Daoy (cell line): ENCODE data around the gene UVRAG. TPM values are rescaled to one million over a fixed set of nuclear protein-coding genes. Genes with fewer than 3 reads are reported as not detected.
"Not testable (repeated sequence)": the region's sequence is repeated elsewhere in the genome, so short reads cannot be mapped to it uniquely, and the experiment has no call there.

Source experiments
- DNase-seq: peaks from one replicate; pipeline ENCODE4 v3.0.0-alpha.2; 2015; ENCODE audit warnings: low read depth
- total RNA-seq: library from RNA; depleted of rRNA; stranded (reverse); fragments of >200 nt; shearing (Covaris generic); gene quantifications from 2 replicates; pipeline ENCODE4 v1.2.3, GENCODE V29; 2014

Gene UVRAG
- total RNA-seq, 1 experiment from 2014 or later, result 9.9 TPM

DNA sequence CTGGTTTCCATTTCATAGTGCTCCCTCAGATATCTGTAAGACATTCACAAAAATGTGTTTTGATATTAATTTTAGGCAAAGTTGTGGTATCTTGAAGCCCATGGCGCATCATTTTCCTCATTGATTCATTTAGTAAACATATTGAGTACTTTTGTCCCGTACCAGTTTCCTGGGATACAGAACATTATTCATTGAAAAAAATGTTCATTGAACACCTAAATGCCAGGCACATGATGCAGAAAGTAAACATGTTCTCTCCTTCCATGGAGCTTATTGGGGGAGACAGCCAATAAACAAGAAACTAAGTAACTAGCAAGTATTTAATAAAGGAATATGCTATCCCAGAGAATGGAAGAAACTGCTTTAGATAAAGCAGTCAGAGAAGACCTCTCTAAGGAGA is 195.0 kb downstream of the UVRAG start:
- no peak for DNase-seq

- DNase-seq, result no peak
These were observed 198.5 kb downstream of the UVRAG start for GRCh38 chr11:76013526-76013925.

DNA sequence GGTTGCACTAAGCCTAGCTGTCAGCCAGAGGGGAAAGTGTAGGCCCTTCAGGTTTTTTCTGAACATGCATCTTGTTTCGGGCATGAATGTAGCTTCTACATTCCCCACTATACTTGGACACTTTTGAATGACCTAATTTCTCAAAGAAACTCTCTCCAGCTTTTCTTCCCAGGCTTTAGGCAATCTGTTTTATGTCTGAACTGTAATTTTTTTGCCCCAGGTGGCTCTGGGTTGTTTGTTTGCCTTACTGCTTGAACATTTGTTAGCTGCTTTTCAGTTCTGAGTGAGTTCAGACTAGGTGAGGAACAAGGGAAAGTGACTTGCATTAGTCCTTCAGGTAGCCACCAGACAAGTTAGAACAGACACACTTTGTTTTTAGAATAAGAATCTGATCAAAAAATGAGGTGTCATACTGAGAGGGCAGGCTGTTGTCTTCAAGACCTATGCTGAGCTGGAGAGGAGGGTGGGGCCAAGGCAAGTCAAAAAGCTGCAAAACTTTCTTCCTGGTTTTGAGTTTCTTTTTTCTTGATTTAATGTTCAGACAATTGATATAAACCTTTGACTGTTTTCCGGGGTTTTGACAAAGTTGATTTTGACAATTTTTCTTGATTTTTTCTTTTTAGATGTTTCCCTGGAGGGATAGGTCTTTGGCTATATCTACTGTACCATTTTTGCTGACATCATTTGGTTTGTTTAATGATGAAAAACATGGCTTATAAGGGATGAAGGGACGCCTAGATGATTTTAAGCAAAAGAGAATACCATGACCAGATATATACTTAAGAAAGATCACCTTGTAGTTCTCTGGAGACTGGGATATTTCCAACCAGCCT is 208.4 kb downstream of the UVRAG start:
- DNase-seq, result no peak

- DNase-seq, result peak; percentile 41
These were observed 210.1 kb downstream of the UVRAG start for GRCh38 chr11:76025068-76025467.

DNA sequence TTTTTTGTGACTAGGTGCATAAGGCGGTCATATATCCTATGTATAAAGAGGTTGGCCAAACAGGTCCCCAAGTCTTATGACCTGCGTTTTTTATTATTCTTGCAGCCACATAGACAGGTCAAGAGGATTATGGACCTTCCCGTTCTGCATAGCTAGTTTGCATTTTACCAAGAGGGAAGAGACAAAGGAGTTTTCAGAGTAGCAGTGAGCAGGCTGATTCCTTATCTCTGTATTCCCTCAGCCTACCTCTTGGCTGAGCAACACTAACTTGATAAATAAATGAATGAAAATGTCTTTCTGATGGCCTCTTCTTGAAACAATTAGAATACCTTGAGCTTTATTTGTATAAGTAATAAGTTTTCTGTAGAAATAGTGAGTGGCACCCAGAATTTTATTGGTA is 210.8 kb downstream of the UVRAG start:
- DNase-seq, result no peak

DNA sequence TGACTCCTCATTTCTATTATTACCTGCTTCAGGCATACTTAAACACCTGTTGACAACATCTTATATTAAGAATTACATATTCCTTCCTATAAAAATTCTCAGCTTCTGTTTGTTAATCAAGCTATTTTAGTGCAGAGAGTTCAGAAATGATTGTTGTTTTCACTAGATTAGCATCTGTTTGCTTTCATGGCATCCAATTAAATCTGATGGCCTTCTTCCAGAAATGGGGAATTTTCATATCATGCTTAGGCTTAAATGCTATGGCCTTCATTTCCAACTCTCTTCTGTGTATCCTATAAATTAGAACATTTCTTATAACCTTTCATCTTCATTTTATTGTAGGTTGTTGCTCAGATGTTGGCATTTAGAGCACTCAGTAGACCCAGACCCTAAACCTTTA is 211.3 kb downstream of the UVRAG start:
- no peak for DNase-seq

GRCh38 chr11:76026862-76027261 is 211.9 kb downstream of the UVRAG start:
- no peak for DNase-seq

DNA sequence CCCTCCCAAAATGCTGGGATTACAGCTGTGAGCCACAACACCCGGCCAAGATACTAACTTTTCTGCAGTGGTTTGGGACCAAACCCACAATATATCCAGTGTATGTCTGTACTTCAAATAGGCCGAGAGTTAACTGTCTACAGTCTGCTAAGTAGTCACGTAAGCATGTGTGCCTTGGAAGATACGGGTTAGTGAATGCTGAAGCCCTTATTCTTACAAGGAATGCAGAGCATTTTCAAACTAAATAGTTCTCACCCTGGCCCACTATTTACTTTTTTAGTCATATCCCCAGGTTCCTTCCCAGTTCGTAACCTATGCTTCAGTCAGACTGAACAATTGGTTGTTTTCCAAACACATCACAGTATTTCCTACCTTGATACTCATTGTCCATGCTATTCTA is 215.3 kb downstream of the UVRAG start:
- peak; percentile 55 for DNase-seq

DNA sequence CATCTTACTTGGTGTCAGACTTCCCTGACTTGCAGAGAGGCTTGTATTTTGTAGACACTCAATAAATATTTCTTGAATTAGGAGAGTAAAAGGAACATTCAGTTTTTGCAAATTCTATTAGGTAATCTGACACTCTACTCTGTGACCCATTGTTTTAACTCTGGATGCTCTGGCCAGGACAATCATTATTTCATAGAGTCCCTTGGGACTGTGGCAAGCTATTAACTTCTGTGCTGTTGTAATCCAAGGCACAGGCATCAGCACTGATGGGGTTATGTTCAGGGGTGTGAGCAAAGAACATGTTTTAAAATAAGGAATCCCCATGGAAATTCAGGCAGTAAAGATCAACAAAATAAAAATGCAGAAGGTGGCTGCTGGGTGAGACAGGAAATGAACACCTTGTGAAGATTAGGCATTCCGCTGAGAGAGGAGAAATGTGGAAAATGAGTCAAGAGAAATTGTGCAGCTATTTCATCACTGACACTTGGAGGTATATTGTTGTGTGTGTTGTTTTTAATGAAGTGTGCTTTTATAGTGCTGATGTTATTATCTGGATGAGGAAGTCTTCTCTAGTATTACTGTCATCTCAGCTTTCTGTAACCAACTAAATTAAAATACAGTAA is 216.1 kb downstream of the UVRAG start:
- DNase-seq, result no peak

GRCh38 chr11:76033699-76034098 is 218.7 kb downstream of the UVRAG start:
- DNase-seq, result no peak

DNA sequence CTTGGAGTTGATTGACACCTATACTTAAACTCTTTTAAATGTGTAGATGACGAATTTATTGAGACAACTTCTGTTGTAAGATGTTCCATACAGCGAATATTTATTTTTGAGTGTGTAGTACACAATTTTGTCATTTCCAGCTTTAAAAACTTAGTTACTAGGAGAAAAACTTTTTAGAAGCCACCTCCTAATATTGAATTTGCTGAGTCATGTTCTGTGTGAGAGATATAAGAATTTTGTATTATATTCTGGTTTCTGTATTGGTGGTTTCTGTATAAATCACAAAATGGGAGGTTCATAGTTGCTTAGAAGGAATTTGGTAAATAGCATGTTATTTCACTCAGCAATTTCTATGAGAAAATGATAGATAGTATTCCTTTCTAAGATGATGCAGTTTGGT is 220.0 kb downstream of the UVRAG start:
- DNase-seq, result no peak

- no peak for DNase-seq
These were observed 223.6 kb downstream of the UVRAG start for GRCh38 chr11:76038608-76039007.

- DNase-seq, result no peak
These were observed 226.2 kb downstream of the UVRAG start for GRCh38 chr11:76041208-76041607.

DNA sequence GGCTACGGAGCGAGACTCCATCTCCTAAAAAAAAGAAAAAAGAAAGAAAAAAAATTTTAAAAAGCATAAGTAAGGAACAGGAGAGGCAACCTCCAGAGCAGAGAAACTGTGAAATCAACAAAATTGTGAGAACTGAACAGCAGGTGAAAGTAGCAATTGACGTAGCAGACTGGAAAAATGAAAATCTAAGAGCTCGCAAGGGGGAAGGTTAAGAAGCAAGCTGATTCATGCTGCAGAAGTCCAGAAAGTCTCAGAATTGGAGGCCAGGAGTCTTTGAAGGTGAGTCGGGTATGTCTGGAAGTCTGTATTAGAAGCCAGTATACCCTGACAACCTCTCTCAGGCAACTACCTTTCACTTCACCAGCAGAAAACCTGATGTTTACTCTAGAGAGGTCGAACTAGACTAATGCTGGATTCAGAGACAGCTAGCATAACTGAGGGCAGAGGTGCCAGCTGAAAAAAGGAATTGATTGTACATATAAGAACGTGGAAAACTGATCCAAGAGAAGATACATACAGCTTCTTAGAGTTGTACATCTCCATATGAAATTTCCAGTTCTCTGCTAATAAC is 229.8 kb downstream of the UVRAG start:
- no peak for DNase-seq

DNA sequence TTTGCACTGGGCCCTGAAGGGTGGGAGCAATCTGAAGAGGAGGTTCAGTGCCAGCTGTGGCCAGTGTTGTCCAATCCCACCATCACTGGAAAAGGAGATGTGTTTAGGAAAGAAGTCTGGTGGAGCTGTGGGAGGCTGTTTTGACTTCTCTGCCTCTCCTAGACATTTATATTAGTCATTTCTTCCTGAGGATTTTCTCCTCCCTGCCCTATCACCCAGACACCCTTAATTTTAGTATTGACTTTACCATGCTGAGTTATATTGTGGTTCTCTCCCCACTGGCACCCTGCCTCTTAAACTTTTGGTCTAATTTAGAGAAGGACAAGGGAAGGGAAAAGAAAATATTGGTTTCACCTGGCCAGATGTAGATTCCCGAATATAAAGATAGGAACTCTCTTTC is 232.2 kb downstream of the UVRAG start:
- peak; percentile 58 for DNase-seq

DNA sequence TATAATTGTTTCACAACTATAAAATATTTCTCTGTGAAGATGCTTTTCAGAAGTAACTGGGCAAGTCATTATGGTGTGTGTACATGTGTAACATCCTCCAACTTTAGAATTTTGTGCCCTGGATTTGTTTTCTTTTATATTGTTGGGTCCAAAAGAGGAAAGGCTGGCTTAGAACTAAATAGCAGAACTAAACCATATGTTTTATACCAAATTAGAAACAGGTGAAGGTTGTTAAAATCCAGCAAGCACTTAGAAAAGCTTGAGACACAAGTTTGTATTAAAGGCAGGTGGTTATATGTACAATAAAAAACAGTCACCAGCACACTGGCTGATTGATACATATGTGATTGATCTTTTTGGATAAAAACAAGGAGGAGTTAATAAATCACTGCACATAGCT is 232.8 kb downstream of the UVRAG start:
- DNase-seq, result no peak

DNA sequence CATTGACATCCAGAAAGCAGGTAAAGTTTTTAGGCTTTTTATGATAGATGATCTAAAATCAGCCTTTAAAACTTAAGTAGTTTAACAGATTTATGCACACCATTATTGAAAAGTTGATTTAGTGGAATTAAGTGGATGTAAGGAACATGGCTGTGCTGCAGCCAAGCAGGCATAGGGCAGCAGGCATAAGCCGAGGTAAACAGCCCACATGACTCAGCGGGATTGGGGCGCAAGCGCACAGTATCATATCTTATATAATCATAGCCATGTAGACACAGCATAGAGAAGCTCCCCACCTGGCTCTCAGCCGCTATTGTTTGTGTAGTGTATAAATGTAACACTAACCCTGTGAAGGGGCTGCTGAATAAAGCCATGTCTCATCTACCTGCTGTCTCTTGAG is 233.8 kb downstream of the UVRAG start:
- no peak for DNase-seq

- DNase-seq, result no peak
These were observed 234.5 kb downstream of the UVRAG start for GRCh38 chr11:76049511-76049910.

DNA sequence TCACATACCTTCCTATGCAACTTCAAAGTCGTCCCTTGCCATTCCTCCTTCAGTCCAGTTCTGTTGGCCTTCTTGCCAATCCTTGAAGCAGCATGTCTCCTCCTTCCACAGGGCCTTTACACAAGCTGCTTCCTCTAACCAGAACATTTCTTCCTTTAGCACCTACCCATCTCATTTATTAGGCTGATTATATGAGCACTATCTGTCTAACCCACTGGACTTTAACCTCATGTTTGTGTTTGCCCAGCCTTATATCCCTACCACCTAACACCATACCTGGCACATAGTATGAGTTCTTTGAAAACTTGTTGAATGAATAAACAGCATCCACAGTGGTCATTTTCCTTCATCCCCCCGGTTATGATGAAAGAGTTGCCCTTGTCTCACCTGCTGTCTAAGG is 236.9 kb downstream of the UVRAG start:
- DNase-seq, result no peak

DNA sequence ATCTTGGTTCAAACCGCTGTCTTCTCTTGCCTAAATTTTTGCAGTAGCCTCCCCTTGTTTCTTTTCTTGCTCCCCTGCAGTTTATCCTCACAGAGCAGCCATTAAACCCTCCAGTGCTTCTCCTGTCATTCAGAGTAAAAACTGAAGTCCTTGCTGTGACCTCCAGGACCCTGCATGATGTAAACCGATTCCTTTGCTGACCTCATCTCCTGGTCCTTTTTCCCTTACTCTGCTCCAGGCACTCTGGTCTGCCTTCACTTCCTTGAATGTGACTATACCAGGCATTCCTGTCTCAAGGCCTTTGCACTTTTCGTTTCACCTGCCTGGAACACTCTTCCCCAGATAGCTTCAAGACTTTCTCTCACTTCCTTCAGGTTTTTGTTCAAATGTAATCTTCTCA is 239.3 kb downstream of the UVRAG start:
- no peak for DNase-seq

GRCh38 chr11:76056876-76057275 is 241.9 kb downstream of the UVRAG start:
- DNase-seq, result no peak

DNA sequence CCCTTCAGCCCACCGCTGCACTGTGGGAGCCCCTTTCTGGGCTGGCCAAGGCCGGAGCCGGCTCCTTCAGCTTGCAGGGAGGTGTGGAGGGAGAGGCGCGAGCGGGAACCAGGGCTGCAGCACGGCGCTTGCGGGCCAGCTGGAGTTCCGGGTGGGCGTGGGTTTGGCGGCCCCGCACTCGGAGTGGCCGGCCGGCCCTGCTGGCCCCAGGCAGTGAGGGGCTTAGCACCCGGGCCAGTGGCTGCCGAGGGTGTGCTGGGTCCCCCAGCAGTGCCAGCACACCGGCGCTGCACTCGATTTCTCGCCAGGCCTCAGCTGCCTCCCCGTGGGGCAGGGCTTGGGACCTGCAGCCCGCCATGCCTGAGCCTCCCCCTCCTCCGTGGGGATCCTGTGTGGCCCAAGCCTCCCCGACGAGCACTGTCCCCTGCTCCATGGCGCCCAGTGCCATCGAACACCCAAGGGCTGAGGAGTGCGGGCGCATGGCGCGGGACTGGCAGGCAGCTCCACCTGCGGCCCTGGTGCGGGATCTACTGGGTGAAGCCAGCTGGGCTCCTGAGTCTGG is 245.5 kb downstream of the UVRAG start:
- not testable (repeated sequence) for DNase-seq

DNA sequence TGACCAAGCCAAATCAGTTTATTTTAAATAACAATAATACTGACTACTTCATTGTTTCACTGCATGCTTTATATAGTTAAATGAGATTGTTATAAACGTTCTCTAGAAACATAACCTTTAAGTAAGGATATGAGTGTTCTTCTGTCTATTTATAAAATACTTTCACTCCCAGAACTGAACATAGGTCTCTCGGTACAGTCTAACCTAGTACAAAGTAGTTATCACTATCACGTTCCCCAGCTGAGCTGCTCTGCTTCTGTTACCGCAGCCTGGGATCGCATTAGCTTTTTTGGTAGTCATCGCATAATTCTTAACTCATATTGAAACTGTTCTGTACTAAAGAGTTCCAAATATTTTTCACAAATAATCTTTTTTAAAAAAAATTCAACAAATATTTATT is 247.7 kb downstream of the UVRAG start:
- DNase-seq, result no peak
